OCI-LY7 (cell line): Measurements from ENCODE around the gene FIG4.

ENCODE experiments used
- EZH2phosphoT487 ChIP-seq: fragments of 200-600 bp; sonication (generic); IDR thresholded peaks from 2 replicates; pipeline ENCODE4 v1.6.1; 2018; ENCODE audit warnings: low read depth, borderline replicate concordance, mild to moderate bottlenecking, mixed run types, antibody characterized with exemption, low read length, moderate library complexity, mixed read lengths
- TF ChIP-seq, protein P1 (sequence below): fragments of 200-600 bp; sonication (generic); conservative IDR thresholded peaks from 2 replicates; pipeline ENCODE4 v1.5.1; 2014; ENCODE audit warnings: mild to moderate bottlenecking, antibody characterized with exemption, low read length, moderate library complexity, mixed read lengths

DNA sequence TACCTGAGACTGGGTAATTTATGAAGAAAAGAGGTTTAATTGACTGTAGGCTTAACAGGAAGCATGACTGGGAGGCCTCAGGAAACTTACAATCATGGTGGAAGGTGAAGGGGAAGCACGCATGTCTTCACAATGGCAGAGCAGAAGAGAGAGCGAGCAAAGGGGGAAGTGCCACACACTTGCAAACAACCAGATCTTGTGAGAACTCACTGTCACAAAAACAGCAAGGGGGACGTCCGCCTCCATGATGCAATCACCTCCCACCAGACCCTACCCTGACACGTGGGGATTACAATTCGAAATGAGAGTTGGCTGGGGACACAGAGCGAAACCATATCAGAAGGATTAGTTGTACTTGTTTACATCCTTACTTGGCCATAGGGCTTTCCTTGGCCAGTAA is 49.7 kb downstream of the FIG4 start:
- TF ChIP-seq, protein P1, sequence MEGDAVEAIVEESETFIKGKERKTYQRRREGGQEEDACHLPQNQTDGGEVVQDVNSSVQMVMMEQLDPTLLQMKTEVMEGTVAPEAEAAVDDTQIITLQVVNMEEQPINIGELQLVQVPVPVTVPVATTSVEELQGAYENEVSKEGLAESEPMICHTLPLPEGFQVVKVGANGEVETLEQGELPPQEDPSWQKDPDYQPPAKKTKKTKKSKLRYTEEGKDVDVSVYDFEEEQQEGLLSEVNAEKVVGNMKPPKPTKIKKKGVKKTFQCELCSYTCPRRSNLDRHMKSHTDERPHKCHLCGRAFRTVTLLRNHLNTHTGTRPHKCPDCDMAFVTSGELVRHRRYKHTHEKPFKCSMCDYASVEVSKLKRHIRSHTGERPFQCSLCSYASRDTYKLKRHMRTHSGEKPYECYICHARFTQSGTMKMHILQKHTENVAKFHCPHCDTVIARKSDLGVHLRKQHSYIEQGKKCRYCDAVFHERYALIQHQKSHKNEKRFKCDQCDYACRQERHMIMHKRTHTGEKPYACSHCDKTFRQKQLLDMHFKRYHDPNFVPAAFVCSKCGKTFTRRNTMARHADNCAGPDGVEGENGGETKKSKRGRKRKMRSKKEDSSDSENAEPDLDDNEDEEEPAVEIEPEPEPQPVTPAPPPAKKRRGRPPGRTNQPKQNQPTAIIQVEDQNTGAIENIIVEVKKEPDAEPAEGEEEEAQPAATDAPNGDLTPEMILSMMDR, result no peak
- TF ChIP-seq EZH2phosphoT487, result no peak
